ENCODE measurements around the gene SLC35G4.
"Not testable (repeated sequence)": the region's sequence is repeated elsewhere in the genome, so short reads cannot be mapped to it uniquely, and the experiment has no call there.

GRCh38 chr18:11613611-11614010, 4.2 kb downstream of the SLC35G4 start:
- TF ChIP-seq POLR2AphosphoS5 (IDR thresholded peaks at IDR 0.05; ENCODE audit: low read depth, low read length); SIN3A (IDR thresholded peaks at IDR 0.05; ENCODE audit: borderline replicate concordance, insufficient read depth, low read depth, low read length); CTCF (IDR thresholded peaks at IDR 0.05): not testable (repeated sequence)
- TF ChIP-seq, protein P1, sequence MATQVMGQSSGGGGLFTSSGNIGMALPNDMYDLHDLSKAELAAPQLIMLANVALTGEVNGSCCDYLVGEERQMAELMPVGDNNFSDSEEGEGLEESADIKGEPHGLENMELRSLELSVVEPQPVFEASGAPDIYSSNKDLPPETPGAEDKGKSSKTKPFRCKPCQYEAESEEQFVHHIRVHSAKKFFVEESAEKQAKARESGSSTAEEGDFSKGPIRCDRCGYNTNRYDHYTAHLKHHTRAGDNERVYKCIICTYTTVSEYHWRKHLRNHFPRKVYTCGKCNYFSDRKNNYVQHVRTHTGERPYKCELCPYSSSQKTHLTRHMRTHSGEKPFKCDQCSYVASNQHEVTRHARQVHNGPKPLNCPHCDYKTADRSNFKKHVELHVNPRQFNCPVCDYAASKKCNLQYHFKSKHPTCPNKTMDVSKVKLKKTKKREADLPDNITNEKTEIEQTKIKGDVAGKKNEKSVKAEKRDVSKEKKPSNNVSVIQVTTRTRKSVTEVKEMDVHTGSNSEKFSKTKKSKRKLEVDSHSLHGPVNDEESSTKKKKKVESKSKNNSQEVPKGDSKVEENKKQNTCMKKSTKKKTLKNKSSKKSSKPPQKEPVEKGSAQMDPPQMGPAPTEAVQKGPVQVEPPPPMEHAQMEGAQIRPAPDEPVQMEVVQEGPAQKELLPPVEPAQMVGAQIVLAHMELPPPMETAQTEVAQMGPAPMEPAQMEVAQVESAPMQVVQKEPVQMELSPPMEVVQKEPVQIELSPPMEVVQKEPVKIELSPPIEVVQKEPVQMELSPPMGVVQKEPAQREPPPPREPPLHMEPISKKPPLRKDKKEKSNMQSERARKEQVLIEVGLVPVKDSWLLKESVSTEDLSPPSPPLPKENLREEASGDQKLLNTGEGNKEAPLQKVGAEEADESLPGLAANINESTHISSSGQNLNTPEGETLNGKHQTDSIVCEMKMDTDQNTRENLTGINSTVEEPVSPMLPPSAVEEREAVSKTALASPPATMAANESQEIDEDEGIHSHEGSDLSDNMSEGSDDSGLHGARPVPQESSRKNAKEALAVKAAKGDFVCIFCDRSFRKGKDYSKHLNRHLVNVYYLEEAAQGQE (IDR thresholded peaks at IDR 0.05; ENCODE audit: insufficient read depth in 1 of 2, low read depth in 2 of 2, low read length in 1 of 2): not testable (repeated sequence)

Measured in Panc1 (cell line).